ENCODE results near the gene LARP1.
A peak's percentile ranks its signal among the peaks of the same experiment; 100 is the strongest.

The LARP1 gene

DNA sequence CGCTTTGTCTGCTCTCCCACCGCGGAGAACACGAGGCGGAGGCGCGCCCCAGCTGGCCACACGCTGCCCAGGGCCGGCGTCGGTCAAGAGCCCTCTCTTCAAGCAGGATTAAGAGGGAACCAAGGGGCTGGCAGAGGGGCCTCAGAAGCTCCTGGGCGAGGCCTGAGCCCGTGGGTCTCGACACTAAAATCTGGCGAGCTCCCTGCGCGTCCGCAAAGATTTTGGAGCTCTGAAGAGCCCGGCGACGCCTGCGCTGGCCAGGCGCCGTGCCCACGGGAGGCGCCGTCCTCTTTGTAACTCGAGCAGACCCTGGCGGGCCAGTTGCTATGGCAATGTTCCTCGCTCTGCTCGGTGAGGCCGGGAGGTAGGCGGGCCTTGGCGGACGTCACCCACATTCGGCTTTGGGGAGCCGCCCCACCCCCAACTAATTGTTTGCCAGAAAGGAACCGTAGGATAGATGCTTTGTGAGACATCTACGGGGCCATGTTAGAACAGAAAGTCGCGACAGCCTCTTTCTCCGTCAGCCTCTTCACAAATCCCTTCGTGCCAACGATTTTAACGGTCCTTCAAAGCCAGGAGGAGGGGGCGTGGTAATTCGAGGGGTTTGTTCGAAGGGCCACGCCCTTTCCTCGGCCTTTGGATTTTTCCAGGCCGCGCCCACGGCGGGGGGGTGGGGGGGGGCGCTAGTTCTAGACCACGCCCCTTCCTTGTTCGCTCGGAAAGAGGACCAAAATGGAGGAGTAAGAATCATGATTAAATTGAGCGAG, 102.5 kb downstream of the LARP1 start:
- peak; percentile 52 to 67 for DNase-seq (ENCODE audit: low read depth in 2 of 2)

- peak; percentile 93 to 95 for DNase-seq (ENCODE audit: low read depth in 2 of 2)
These were observed 103.3 kb downstream of the LARP1 start, which contains the start of gene CNOT8 for GRCh38 chr5:154858297-154858971. Gene CNOT8, plus strand, starts transcription at chr5:154858627. Its CDS starts 4,652 bp downstream, at chr5:154863279.

- DNase-seq (ENCODE audit: low read depth in 2 of 2) = no peak
These were observed 104.0 kb downstream of the LARP1 start for GRCh38 chr5:154858972-154859871.

GRCh38 chr5:154860123-154860522, 104.9 kb downstream of the LARP1 start:
- DNase-seq (ENCODE audit: low read depth in 2 of 2) = no peak

DNA sequence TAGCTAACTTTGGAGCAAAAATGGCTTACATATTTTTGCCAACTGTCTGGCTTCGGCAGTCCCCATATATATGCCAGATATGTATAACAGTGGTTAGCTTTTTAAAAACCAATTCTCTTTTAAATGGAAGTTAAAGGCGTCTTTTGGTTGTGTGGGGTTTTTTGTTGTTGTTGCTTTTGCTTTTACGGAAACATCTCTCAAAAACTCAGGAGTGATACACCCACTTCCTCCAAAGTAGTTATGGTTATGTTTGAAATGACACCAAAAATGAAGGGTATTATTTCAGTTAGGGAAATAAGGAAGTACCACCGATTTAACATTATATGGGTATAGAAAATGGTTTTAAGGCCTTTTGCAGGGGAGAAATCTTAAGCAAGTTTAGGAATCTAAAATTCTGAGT, 105.6 kb downstream of the LARP1 start:
- DNase-seq (ENCODE audit: low read depth in 2 of 2) = no peak

- DNase-seq (ENCODE audit: low read depth in 2 of 2) = no peak
These were observed 106.8 kb downstream of the LARP1 start for GRCh38 chr5:154861946-154862345.

GRCh38 chr5:154862766-154863165, 107.6 kb downstream of the LARP1 start:
- DNase-seq (ENCODE audit: low read depth in 2 of 2) = no peak

- DNase-seq (ENCODE audit: low read depth in 2 of 2) = no peak
These were observed 108.3 kb downstream of the LARP1 start for GRCh38 chr5:154863291-154864080.

GRCh38 chr5:154865466-154866184, 110.4 kb downstream of the LARP1 start:
- DNase-seq (ENCODE audit: low read depth in 2 of 2) = no peak

- no peak for DNase-seq (ENCODE audit: low read depth in 2 of 2)
These were observed 111.7 kb downstream of the LARP1 start for GRCh38 chr5:154866841-154867240.
